Measurements from ENCODE around the gene CYP2B6. TPM values are rescaled to one million over a fixed set of nuclear protein-coding genes. Genes with fewer than 3 reads are reported as not detected.

The CYP2B6 gene
- total and polyA plus RNA-seq, 2 of the 13 experiments (the other 11 are each of a cell fraction or from before 2014, with no cell fraction given) = 0.09 TPM; not detected in 1

DNA sequence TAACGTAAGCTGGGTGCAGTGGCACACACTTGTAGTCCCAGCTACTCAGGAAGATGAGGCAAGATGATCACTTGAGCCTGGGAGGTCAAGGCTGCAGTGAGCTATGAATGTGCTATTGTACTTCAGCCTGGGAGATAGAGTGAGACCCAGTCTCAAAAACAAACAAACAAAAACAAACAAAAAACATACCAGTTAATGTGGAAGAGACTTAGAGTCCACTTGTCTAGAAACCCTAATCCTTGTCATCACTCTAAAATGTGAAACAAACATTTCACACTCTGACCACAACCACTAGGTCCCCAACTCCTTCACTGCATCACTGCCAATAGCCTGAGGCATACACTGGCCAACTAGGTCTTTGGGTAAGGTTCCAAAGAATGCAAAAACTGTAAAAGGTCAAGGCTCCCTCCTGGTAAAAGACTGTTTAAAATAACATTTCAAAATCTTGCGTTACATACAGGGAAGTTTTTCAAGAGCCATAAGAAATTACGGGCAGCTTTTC lies 28.6 kb upstream of the CYP2B6 start:
- ChIA-PET POLR2A (no interaction called here), CTCF (ENCODE audit: low intra/inter-chr PET ratio, low total read pairs) (no interaction called here)
- H3K4me1 ChIP-seq (ENCODE audit: insufficient read depth, low read length) = peaks cover 19% of the 10 kb centered on the region
- no peak overlapping the region for H3K4me3 ChIP-seq (replicated peaks in 1 of 3; ENCODE audit: insufficient read depth in 1 of 3, low read depth in 2 of 3, low read length in 3 of 3)
- no TSS peak for BruUV-seq (replicated peaks)
- H3K27me3 ChIP-seq (ENCODE audit: control insufficient read depth in 1 of 2, insufficient read depth in 2 of 2, low read length in 2 of 2) = no peaks in the 10 kb centered on the region
- no peaks in the 10 kb centered on the region for H3K79me2 ChIP-seq (ENCODE audit: insufficient read depth, low read length)
- no peak overlapping the region for H3K9ac ChIP-seq (ENCODE audit: insufficient read depth, low read depth, low read length)
- no peak overlapping the region for H3K27ac ChIP-seq (ENCODE audit: extremely low read length, insufficient read depth, low read length)
- H3K4me2 ChIP-seq (ENCODE audit: low read depth, low read length) = peak overlapping the region; percentile 18
- H4K20me1 ChIP-seq (ENCODE audit: insufficient read depth, low read length) = no peaks in the 10 kb centered on the region
- ATAC-seq (peak; percentile 68), DNase-seq (ENCODE audit: low spot score) (peak; percentile 55), FAIRE-seq (no peak)
- in situ Hi-C loops (cut with HindIII; ENCODE audit: extremely low pct_ligation_motif_present, low pct_unique_long_range_greater_than_20kb) = no loop called here
- no peaks in the 10 kb centered on the region for H3K36me3 ChIP-seq (replicated peaks in 1 of 2; ENCODE audit: control insufficient read depth in 1 of 2, insufficient read depth in 2 of 2, low read length in 2 of 2)
- H3K9me3 ChIP-seq (ENCODE audit: low read length) = no peaks in the 10 kb centered on the region
- intact Hi-C loops (cut with micrococcal nuclease; ENCODE audit: unreplicated experiment) = no loop called here
- no peak overlapping the region for H2AFZ ChIP-seq (ENCODE audit: low read length)
- 15% methylated on average over 3 of the region's 3 CpGs for WGBS (ENCODE audit: low lambda C conversion rate)
- no peak for TF ChIP-seq MTA3 (CRISPR knock-in tag; IDR thresholded peaks at IDR 0.05)
- 0 out of 2 replicates have a peak, but pooled peaks have one; percentile 15 for TF ChIP-seq SAP130 (CRISPR knock-in tag; IDR thresholded peaks at IDR 0.05; ENCODE audit: low read depth)
- peak; percentile 28; the same call in 1 of the 2 replicates for TF ChIP-seq HMG20A (CRISPR knock-in tag; IDR thresholded peaks at IDR 0.05; ENCODE audit: borderline replicate concordance)
- no peak for TF ChIP-seq IRX3 (CRISPR knock-in tag; IDR thresholded peaks at IDR 0.05; ENCODE audit: borderline replicate concordance, low read depth)
- no peak for TF ChIP-seq JDP2 (CRISPR knock-in tag; IDR thresholded peaks at IDR 0.05; ENCODE audit: borderline replicate concordance)
- TF ChIP-seq ZNF598 (CRISPR knock-in tag; IDR thresholded peaks at IDR 0.05; ENCODE audit: borderline replicate concordance) = no peak
- peak; percentile 26; the same call in 1 of the 2 replicates for TF ChIP-seq NR2C2 (CRISPR knock-in tag; IDR thresholded peaks at IDR 0.05; ENCODE audit: borderline replicate concordance)
- TF ChIP-seq ATF4 (CRISPR knock-in tag; IDR thresholded peaks at IDR 0.05) = peak in 1 of 2 experiments; percentile 69; a peak in 2 of 4 replicates
- TF ChIP-seq, protein P1, sequence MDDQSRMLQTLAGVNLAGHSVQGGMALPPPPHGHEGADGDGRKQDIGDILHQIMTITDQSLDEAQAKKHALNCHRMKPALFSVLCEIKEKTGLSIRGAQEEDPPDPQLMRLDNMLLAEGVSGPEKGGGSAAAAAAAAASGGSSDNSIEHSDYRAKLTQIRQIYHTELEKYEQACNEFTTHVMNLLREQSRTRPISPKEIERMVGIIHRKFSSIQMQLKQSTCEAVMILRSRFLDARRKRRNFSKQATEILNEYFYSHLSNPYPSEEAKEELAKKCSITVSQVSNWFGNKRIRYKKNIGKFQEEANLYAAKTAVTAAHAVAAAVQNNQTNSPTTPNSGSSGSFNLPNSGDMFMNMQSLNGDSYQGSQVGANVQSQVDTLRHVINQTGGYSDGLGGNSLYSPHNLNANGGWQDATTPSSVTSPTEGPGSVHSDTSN (CRISPR knock-in tag; IDR thresholded peaks at IDR 0.05; ENCODE audit: borderline replicate concordance) = no peak
- 0 out of 2 replicates have a peak, but pooled peaks have one; percentile 32 for TF ChIP-seq CEBPG (CRISPR knock-in tag; IDR thresholded peaks at IDR 0.05)
- peak; percentile 95; the same call in 1 of the 2 replicates for TF ChIP-seq ZFP90 (CRISPR knock-in tag; IDR thresholded peaks at IDR 0.05; ENCODE audit: borderline replicate concordance)
- TF ChIP-seq KLF16 (CRISPR knock-in tag; IDR thresholded peaks at IDR 0.05) = peak in 1 of 2 experiments; percentile 25; a peak in 1 of 4 replicates
- TF ChIP-seq MIER3 (CRISPR knock-in tag; IDR thresholded peaks at IDR 0.05; ENCODE audit: borderline replicate concordance) = no peak
- no peak for TF ChIP-seq SOX6 (IDR thresholded peaks at IDR 0.05)
- TF ChIP-seq SOX6 (CRISPR knock-in tag; IDR thresholded peaks at IDR 0.05) = peak; percentile 79
- peak; percentile 83 for TF ChIP-seq GATAD2A (CRISPR knock-in tag; IDR thresholded peaks at IDR 0.05)
- TF ChIP-seq SALL1 (CRISPR knock-in tag; IDR thresholded peaks at IDR 0.05) = 0 out of 2 replicates have a peak, but pooled peaks have one; percentile 35
- TF ChIP-seq, protein P2, sequence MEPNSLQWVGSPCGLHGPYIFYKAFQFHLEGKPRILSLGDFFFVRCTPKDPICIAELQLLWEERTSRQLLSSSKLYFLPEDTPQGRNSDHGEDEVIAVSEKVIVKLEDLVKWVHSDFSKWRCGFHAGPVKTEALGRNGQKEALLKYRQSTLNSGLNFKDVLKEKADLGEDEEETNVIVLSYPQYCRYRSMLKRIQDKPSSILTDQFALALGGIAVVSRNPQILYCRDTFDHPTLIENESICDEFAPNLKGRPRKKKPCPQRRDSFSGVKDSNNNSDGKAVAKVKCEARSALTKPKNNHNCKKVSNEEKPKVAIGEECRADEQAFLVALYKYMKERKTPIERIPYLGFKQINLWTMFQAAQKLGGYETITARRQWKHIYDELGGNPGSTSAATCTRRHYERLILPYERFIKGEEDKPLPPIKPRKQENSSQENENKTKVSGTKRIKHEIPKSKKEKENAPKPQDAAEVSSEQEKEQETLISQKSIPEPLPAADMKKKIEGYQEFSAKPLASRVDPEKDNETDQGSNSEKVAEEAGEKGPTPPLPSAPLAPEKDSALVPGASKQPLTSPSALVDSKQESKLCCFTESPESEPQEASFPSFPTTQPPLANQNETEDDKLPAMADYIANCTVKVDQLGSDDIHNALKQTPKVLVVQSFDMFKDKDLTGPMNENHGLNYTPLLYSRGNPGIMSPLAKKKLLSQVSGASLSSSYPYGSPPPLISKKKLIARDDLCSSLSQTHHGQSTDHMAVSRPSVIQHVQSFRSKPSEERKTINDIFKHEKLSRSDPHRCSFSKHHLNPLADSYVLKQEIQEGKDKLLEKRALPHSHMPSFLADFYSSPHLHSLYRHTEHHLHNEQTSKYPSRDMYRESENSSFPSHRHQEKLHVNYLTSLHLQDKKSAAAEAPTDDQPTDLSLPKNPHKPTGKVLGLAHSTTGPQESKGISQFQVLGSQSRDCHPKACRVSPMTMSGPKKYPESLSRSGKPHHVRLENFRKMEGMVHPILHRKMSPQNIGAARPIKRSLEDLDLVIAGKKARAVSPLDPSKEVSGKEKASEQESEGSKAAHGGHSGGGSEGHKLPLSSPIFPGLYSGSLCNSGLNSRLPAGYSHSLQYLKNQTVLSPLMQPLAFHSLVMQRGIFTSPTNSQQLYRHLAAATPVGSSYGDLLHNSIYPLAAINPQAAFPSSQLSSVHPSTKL (CRISPR knock-in tag; IDR thresholded peaks at IDR 0.05) = peak; percentile 59
- no peak for TF ChIP-seq PHF21A (CRISPR knock-in tag; IDR thresholded peaks at IDR 0.05)
- peak; percentile 20; the same call in 1 of the 2 replicates for TF ChIP-seq FOXP1 (IDR thresholded peaks at IDR 0.05)
- TF ChIP-seq FOXP1 (CRISPR knock-in tag; IDR thresholded peaks at IDR 0.05) = peak; percentile 61; the same call in 1 of the 2 replicates

Measured in HepG2 (cell line).